Measurements from ENCODE around the gene RPL18.
"Not testable (repeated sequence)": the region's sequence is repeated elsewhere in the genome, so short reads cannot be mapped to it uniquely, and the experiment has no call there.

The RPL18 gene

DNA sequence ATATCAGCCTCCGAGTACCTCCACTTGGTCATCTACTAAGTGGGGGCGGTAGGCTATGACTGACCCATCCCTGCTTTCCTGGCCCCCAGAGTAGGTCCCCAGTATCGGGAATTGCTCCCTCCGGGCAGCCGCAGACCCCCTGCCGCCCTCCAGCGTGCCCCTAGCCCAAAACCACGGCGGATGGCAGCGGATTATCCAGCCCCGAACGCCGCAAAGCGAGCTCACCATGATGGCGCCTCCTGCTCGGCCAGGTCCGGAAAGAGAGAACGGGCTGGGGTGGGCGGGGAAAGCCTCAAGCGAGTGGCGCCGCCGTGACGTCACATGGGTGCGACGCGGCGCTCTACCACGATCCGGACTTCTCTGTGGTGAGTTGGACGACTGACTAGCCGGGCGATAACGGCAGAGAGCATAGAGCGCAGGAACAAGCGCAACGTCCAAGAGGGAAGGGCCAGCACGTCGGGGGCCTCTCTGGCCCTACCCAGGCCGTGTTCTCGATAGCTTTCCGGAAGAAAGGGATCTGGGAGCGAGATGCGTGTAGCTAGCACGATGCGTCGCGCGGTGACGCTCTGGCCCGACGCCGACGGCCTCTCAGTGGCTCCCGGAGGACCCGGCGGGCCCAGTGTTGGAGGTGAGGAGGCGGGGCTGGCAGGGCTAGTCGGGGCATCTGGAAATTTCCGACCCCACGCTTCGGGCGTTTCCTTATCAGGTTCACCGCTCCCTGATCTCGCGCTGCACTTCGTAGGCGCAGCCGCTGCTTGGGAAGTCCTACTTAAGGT is at the start of gene RPL18, which contains the start of gene SPHK2:
TSS of gene RPL18 (minus strand) at position 263 of the 776 bp plus-strand sequence. CDS start at position 228, 35 bp downstream.
TSS of gene SPHK2 (plus strand) at position 591 of the 776 bp plus-strand sequence. CDS start 1,009 bp downstream, outside the sequence.
- DNase-seq = peak; percentile 91 to 97

DNA sequence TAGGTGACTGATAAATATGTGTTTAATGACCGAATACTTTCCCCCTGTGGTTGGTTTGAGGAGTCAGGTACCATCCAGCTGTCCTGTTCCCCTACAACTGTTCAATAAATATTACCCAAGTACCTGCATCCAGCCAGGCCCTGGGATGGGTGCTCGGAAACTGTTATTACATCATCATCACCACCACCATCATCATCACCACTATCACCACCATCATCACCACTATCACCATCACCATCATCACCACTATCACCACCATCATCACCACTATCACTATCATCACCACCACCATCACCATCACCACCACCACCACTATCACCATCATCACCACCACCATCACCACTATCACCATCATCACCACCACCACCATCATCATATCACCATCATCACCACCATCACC is 49.8 kb upstream of the RPL18 start:
- no peak for DNase-seq

DNA sequence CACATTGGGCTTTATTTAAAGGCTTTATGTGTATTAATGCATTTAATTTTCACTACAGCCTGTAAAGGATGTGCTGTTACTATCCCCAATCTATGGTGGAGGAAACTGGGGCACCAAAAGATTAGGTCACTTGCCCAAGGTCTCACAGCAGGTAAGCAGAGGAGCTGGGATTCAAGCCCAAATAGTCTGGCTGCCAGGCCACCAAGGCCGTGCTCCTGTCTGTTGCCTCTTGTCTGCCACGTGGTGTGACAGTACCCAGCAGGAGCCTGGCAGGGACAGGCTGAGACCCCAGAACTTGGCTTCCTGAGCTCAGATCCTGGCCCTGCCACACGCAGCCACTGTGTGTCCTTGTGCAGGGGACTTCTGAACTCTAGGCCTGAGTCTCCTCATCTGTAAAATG is 49.4 kb upstream of the RPL18 start:
- DNase-seq = no peak

DNA sequence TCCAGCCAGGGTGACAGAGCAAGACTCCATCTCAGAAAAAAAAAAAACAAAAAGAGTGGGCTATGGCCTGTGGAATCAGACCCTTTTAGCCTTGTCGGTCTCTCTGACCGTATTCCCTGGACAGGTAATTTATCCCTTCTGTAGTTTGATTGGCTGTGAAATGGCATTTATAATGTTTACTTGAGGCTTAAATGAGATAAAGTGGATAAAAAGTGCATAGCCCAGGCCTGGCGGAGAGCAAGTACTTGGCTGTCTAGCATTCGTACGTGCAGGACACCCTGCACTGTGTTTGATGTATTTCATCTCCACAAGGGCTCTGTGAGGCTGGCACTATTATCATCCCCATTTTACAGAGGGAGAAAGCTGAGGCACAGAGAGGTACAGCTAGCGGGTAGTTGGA is 46.8 kb upstream of the RPL18 start:
- no peak for DNase-seq

DNA sequence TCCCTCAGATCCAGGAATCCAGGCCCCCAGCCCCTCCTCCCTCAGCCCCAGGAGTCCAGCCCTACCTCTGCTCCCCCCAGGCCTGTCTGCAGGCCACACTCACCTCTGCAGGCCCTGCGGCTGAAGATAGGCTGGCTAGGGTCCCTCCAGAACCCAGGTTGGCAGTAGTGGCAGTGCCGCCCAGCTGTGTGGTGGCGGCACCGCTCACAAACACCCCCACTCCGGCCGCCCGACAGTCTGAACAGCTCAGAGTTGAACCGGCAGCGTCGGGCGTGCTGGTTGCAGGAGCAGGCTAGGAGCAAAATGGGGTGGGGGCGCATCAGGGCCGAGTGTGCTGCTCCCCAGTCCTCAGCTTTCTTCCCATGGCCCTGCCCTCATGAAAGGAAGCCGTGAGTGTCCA is 45.5 kb upstream of the RPL18 start:
- no peak for DNase-seq

DNA sequence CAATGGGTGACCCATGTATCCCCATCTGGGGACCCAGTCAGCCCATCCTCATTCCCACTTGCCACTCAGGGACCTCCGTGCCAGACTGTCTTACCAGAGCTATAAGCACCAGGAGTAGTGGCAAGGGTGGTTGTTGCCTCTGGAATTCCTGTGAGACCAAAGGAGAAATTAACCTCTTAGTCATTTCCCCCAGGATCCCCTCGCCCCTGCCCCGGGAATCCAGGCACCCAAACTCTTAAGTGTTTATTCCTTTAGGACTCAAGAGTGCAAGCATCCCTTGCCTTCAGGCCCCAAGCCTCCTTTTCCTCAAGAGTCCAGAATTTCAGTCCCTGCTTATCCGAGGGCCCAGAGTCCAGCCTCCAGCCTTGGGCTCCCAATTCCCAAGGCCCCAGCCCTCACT is 44.7 kb upstream of the RPL18 start:
- no peak for DNase-seq

DNA sequence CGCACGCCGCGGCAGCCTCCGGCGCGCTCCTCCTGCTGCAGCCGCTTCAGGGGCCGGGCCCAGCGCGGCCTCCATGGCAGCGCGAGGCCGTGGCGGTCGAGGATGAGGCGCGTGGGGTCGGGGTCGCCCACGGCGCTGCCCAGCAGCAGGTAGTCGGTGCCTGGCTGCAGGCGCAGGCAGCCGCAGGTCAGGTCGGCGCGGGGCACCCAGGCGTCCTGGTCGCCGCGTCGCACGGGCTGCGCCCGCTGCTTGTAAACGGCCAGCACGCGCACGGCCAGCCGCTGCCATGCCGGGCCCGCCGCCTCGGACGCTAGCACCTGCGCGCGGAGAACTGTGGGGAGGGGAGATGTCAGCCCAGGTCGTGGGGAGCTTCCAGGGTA is 42.7 kb upstream of the RPL18 start:
- no peak for DNase-seq

DNA sequence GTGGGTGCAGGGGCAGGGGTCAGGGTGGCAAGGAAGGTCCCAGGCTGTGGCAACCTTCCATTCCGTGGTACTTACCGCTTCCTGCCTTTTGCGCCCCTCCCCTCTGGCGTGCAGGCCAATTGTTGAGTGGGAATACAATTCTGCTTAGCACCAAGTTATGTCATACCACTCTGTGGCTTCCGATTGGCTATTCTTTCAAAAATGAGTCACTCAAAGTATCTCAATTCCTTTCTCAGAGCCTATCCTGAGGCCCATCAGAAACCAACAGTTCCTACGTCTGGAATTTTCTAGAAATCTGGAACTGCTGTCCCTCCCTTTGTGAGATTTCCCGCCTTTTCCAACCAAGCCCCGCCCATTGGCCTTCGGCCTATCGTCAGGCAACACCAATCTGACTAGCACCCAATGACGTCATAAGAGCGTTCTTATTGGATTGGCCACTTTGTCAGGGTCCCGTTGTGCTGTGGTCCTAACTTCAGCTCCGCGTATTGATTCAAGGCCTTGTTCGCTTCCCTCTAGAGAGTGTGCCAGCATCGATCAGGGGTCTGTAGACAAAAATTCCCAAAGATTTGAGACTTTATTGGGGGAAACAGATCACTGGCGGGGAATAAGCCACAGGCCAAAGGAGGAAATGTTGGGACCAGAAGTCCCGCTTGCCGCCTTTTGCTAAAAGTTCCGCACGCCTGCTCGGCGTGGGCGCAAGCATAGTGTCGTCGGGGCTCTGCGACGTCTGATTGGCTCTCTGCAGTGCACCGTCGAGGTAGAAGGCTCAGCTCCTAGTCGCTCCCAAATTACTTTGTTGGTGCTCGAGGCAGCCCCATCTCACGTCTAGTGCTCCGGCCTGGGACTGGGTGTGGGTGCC is 42.1 kb upstream of the RPL18 start:
- peak; percentile 85 to 90 for DNase-seq

DNA sequence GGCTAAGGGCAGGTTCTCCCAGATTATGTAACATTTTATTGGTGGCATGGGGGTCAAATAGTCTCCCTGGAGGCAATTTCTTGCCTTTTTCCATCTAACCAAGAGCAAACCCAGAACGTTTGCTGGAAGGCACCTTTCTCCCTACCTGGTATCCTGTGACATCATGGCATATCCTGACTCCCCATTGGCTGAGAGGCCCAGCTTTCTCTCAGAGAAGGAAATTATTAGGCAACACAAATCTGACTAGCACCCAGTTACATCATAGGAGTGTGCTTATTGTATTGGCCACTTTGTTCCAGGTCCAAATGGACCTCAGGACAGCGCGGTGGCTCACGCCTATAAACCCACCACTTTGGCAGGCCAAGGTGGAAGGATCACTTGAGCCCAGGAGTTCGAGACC is 40.8 kb upstream of the RPL18 start:
- DNase-seq = peak in 1 of 2 experiments; percentile 22

DNA sequence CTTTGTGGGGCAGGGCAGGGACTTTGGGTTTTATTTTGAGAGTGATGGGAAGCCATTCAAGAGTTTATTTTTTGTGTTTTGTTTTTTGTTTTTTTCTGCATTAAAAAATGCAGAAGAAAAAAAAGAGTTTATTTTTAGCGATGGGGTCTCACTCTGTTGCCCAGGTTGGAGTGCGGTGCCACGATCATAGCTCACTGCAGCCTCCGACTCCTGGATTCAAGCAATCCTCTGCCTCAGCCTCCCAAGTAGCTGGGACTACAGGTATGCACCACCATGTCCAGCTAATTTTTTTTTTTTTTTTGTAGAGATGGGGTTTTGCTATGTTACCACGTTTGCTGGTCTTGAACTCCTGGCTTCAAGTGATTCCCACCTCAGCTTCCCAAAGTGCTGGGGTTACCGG is 39.5 kb upstream of the RPL18 start:
- no peak for DNase-seq

DNA sequence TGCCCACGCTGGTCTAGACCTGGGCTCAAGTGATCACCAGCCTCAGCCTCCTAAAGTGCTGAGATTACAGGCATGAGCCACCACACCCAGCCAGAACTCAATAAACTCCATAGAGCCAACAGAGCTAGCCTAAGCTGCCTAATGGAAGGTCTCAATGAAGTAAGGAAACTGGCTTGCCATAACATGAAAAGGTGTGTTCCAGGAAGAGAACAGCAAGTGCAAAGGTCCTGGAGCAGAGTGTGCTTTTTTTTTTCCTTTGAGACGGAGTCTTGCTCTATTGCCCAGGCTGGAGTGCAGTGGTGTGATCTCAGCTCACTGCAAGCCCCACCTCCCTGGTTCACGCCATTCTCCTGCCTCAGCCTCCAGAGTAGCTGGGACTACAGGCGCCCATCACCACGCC is 38.9 kb upstream of the RPL18 start:
- DNase-seq = not testable (repeated sequence)

DNA sequence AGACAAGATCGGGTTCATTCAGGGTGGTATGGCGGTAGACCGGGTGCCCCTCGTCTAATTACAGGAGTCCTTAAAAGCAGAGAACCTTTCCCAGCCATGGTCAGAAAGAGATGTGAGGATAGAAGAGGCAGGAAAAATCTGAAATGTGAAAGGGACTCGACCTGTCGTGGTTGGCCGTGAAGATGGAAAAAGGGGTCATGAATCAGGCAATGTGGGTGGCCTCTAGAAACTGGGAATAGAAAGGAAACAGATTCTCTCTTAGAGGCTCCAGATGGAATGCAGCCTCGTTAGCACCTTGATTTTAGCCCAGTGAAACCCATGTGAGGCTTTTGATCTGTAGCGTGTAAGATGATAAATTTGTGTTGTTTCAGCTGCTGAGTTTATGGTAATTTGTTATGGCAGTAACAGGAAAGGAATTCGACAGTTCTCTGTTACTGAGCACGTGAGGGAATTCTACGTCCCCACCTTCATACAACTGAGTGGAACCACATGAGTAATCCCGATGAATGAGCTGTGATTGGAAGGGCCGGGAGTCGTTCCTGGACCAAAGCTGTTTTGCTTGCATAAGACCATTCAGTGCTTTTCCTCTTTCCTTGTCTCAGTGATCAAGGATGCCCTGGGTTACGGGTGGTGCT is 38.0 kb upstream of the RPL18 start:
- DNase-seq = no peak

DNA sequence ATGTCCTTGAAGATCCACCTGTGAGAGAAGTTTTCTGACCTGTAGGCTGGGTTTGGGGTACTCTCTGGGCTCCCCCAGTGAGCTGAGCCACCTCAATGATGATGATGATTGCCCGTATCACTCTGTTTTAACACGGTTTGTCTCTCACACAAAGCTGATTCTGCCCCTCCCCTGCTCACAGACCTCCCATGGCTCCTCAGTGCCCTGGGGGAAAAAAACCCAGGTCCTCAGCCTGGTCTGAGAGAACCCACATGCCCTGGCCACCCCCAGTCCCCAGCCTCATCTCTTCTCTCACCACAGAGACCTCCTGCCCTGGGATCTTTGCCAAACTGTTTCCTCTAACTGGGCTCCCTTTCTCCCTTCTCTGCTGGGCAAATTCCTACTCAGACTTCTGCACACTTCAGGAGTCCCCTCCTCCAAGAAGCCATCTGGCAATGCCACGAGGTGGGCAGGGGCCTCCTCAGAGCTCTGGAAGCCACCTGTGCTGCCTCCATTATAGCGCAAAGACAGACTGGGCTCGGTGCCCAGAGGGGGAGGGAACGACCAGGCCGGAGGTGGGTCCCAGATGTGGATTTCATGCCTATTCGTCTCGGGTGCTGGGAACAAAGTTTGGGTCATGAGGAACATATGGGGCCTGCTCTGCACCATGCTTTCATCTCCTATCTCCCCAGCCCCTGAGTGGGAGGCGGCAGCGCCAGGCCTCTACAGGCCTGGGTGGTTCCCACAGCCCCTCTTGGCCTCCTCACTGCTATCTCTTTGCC is 35.5 kb upstream of the RPL18 start:
- no peak for DNase-seq

DNA sequence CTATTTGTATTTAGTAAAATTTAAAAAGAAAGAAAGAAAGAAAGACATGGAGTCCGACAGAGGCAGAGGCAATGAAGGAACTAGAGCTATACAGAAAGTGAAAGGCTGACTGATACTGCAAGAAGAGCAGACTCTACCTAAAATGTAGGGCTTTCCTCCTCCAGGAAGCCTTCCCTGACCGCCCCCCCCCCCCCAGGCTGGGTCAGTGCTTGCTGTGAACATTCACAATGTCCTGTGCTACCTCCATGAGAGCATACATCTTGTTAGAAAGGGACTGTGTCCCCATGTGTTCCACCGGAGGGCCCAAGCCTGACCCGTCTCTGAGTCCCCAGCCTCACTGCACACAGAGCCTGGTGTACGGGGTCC is 32.7 kb upstream of the RPL18 start:
- no peak for DNase-seq

DNA sequence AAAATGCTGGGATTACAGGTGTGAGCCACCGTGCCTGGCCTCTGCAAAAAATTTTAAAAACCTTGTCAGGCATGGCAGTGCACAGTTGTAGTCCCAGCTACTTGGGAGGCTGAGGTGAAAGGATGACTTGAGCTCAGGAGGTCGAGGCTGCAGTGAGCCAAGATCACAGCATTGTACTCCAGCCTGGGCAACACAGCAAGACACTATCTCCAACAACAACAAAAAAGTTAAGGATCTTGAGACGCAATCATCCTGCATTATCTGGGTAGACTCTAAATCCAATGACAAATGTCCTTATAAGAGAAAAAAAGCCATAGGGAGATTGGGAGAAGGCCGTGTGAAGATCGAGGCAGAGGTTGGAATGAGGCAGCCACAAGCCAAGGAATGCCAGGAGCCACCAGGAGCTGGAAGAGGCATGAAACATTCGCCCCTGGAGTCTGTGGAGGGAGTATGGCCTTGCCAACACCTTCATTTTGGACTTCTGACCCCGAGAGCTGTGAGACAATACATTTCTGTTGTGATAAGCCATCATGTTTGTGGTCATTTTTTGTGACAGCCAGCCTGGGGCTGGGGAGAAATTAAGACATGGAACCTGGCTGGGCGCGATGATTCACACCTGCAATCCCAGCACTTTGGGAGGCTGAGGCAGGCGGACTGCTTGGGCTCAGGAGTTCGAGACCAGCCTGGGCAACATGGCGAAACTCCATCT is 32.1 kb upstream of the RPL18 start:
- no peak for DNase-seq

DNA sequence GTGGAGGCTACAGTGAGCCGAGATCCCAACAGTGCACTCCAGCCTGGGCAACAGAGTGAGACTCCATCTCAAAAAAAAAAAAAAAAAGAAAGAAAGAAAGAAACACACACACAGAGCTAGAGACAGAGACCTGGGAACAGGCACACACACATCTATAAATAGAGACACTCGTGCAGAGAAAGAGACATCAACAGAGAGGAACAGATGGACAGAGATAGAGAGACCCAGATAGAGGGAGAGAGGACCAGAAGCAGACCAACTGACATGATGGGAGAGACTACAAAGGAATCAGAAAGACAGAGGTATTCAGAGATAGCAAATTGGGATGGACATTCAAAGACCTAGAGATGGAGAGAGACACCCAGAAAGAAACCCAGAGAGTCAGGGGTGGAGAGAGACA is 29.2 kb upstream of the RPL18 start:
- DNase-seq = no peak

DNA sequence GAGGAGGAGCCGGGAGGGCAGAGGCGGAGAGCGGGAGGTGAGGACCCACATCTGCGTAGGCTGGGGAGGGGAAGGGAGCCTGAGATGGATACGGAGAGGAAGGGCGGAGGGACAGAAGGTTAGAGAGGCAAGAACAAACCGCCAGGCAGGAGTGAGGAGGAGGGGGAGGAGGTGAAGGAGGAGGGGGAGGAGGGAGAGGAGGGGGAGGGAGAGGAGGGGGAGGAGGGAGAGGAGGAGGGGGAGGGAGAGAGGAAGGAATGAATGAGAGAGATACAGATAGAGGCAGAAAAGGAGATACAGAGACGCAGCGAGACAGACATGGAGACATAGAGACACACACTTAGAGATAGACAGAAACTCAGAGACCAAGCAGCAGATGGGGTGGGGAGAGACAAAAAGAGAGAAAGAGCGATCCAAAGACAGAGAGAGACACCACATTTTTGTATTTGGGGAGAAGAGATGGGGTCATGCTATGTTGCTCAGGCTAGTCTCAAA is 27.8 kb upstream of the RPL18 start:
- no peak for DNase-seq

DNA sequence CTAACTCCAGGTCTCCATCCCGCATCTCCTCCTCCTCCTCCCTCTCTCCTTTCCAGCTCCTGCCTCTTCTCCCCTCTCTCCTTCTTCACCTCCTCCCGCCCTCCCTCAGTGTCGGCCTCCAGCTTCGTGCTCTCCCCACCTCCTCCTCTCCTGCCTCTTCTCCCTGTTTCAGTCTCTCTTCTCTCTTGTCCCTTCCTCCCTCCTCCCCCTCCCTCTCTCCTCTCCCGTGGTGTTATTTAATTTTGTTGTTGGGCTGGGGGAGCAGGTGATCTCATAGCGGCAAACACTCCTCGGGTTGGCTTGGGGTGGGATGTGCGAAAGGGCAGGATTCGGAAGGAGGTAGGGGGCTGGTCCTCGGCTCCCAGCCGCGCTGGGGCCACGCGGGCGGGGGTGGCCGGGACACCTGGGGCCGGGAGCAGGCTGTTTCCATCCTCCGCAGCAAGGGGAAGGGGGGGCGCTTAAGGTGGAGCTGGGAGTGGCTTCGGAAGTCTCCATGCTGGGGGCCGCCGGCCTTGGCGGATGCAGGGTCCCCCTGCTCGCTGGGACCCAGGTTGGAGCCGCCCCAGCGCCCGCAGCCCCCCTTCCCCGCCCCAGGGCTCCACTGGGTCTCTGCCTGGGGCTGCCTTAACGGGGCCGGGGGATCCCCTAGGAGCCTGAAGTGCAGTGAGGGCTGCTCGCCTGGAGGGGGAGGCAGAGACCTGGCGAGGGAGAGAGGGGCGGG is 27.2 kb upstream of the RPL18 start, which contains the start of gene CA11:
TSS of gene CA11 (minus strand) at position 187 of the 721 bp plus-strand sequence. CDS start 555 bp downstream, outside the sequence.
- DNase-seq = peak; percentile 49 to 77

DNA sequence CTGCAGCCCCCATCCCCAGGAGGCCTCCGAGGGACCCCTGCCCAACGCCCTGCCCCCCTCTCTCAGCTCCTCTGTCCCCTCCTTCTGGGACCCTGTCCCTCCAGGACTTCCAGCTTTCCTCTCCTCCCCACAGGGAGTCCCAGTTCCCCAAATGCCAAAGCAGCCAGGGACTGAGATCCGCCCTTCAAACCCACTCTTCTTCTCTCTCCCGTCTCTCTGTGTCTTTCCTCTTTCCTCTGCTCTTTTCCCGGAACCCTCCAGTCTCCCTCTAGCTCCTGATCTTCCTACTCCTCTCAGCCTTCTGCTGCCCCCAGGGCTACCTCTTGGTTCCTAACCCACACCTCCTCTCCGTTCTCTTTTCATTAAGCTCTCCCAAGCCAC is 26.6 kb upstream of the RPL18 start:
- DNase-seq = peak in 1 of 2 experiments; percentile 46

DNA sequence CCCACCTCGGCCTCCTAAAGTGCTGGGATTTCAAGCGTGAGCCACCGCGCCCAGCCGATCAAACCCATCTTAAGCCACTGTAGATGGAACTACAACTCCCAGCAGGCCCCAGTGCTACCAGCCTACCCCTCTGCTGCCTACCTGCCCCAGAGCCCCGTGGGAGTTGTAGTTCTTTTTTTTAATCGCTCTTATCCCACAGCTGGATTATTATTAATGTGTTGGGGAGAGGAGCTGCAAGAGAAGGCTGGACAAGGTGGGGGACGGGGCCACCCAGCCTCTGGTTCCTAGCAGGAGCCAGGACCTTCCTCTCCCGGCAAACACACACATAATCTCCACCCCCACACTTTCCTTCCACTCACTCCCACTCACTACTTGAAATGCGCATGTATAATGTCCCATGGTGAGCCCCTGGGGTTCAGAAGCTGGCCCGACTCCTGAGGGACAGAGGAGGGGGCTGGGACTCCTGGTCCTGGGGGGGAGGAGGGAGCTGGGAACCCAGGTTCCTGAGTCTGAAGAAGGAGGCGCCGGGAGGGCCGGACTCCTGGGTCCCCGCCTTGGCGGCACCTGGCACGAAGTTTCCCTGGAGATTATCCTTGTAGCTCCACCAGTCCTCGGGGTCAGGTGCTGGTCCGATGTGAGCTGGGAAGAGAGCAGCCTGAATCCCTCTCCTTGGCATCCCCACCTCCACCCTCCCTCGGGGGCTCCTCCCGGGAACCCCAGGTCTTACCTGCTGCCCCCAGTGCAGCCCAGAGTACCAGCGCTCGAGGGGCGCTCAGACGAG is 26.1 kb upstream of the RPL18 start:
- peak; percentile 18 to 76 for DNase-seq

All from SW 1271 (cell line).